Neural cell (in vitro differentiated cells): ENCODE measurements around the gene VPREB1.
"Not testable (repeated sequence)": the region's sequence is repeated elsewhere in the genome, so short reads cannot be mapped to it uniquely, and the experiment has no call there.

Source experiments
- RAD21 ChIP-seq: fragments of 450-650 bp; conservative IDR thresholded peaks from 2 replicates; pipeline ENCODE4 v1.6.1; 2014; ENCODE audit warnings: antibody characterized with exemption, mild to moderate bottlenecking, moderate library complexity
- TF ChIP-seq, protein P1 (sequence below): fragments of 450-650 bp; IDR thresholded peaks from 2 replicates; pipeline ENCODE4 v1.5.1; 2014; ENCODE audit warnings: antibody characterized with exemption, mild to moderate bottlenecking, moderate library complexity; ENCODE audit not compliant: poor library complexity, severe bottlenecking
- TF ChIP-seq, protein P2 (sequence below): IDR thresholded peaks from 2 replicates; pipeline ENCODE4 v1.6.1; 2012; ENCODE audit warnings: borderline replicate concordance

DNA sequence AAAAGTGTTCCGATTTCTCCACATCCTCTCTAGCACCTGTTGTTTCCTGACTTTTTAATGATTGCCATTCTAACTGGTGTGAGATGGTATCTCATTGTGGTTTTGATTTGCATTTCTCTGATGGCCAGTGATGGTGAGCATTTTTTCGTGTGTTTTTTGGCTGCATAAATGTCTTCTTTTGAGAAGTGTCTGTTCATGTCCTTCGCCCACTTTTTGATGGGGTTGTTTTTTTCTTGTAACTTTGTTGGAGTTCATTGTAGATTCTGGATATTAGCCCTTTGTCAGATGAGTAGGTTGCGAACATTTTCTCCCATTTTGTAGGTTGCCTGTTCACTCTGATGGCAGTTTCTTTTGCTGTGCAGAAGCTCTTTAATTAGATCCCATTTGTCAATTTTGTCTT lies 32.8 kb downstream of the VPREB1 start:
- TF ChIP-seq RAD21: not testable (repeated sequence)
- TF ChIP-seq, protein P1, sequence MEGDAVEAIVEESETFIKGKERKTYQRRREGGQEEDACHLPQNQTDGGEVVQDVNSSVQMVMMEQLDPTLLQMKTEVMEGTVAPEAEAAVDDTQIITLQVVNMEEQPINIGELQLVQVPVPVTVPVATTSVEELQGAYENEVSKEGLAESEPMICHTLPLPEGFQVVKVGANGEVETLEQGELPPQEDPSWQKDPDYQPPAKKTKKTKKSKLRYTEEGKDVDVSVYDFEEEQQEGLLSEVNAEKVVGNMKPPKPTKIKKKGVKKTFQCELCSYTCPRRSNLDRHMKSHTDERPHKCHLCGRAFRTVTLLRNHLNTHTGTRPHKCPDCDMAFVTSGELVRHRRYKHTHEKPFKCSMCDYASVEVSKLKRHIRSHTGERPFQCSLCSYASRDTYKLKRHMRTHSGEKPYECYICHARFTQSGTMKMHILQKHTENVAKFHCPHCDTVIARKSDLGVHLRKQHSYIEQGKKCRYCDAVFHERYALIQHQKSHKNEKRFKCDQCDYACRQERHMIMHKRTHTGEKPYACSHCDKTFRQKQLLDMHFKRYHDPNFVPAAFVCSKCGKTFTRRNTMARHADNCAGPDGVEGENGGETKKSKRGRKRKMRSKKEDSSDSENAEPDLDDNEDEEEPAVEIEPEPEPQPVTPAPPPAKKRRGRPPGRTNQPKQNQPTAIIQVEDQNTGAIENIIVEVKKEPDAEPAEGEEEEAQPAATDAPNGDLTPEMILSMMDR: not testable (repeated sequence)
- TF ChIP-seq, protein P2, sequence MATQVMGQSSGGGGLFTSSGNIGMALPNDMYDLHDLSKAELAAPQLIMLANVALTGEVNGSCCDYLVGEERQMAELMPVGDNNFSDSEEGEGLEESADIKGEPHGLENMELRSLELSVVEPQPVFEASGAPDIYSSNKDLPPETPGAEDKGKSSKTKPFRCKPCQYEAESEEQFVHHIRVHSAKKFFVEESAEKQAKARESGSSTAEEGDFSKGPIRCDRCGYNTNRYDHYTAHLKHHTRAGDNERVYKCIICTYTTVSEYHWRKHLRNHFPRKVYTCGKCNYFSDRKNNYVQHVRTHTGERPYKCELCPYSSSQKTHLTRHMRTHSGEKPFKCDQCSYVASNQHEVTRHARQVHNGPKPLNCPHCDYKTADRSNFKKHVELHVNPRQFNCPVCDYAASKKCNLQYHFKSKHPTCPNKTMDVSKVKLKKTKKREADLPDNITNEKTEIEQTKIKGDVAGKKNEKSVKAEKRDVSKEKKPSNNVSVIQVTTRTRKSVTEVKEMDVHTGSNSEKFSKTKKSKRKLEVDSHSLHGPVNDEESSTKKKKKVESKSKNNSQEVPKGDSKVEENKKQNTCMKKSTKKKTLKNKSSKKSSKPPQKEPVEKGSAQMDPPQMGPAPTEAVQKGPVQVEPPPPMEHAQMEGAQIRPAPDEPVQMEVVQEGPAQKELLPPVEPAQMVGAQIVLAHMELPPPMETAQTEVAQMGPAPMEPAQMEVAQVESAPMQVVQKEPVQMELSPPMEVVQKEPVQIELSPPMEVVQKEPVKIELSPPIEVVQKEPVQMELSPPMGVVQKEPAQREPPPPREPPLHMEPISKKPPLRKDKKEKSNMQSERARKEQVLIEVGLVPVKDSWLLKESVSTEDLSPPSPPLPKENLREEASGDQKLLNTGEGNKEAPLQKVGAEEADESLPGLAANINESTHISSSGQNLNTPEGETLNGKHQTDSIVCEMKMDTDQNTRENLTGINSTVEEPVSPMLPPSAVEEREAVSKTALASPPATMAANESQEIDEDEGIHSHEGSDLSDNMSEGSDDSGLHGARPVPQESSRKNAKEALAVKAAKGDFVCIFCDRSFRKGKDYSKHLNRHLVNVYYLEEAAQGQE: not testable (repeated sequence)
